Cerebellar nuclear complex (tissue), 1 donor: ENCODE measurements around the gene MEF2C.

Experiments
- DNase-seq, 2 experiments: peaks; one replicate each; lab custom pipeline; 2025; lab: John Stamatoyannopoulos, UW

MEF2C gene

DNA sequence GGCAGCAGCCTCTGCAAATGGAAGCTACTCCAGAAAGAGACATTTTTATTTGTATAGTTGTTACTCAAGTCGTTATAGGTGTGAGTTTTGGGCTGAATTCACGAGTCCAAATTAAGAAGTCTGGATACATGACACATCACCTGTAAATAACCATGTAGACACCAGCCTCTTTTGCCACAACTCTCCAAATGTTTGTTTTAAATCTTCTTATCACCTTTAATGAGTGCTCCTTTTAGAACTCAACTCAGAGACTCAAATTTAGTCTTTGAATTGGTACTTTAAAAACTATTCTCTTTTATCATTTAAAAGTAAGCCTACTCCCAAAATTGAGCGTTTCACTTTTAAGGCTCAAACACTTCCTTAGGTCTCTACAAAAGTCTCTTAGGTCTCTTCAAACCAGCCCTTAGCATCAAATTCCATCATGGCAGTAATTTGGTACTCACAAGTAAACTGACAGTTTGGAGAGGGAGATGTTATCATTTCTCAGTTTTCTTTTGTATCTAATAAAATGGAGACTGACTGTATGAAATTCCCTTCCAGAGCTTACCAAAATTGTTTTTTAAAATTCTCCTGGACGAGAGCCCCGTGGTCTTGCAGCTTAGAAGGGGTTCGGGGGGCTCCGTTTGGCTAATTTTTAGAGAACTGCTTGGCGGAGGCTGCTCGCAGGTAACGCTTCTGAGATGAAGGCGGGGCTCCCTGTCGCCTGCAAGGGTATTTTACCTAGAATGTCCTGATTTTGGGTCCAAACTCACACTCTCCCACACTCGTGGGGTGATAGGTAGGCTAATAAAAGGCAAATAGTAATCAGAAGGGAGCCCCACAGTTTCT lies 194.6 kb downstream of the MEF2C start:
- DNase-seq: no peak

GRCh38 chr5:88687373-88687911 lies 195.5 kb downstream of the MEF2C start:
- DNase-seq: peak in 1 of 2 experiments; percentile 37

GRCh38 chr5:88686726-88687125 lies 196.3 kb downstream of the MEF2C start:
- DNase-seq: no peak

GRCh38 chr5:88685591-88686541 lies 197.1 kb downstream of the MEF2C start:
- DNase-seq: no peak

GRCh38 chr5:88683506-88684135 lies 199.4 kb downstream of the MEF2C start:
- DNase-seq: peak; percentile 89 to 95

- no peak for DNase-seq
Measured at GRCh38 chr5:88682881-88683361, 200.1 kb downstream of the MEF2C start.

GRCh38 chr5:88682131-88682530 lies 200.9 kb downstream of the MEF2C start:
- no peak for DNase-seq

GRCh38 chr5:88681211-88681803 lies 201.7 kb downstream of the MEF2C start:
- DNase-seq: no peak

- DNase-seq: no peak
Measured at GRCh38 chr5:88680253-88681132, 202.5 kb downstream of the MEF2C start.

DNA sequence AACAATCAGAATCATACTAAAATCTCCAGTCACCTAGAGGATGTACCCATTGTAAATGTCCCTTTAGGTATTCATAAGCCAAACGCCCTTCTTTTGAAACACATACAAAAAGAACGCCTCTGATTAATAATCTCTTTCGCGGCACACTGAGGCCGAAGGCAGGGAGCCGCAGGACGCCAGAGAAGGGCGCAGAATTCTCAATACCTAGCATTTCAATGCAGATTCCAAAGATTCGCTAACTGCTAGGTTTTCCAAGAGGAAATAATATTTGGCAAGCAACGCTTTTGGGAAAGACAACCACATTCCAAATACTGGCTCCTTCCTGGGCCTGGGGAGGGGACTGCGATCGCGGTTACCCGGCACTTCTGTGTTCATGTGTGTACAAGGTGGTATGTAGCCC lies 203.3 kb downstream of the MEF2C start:
- DNase-seq: no peak

DNA sequence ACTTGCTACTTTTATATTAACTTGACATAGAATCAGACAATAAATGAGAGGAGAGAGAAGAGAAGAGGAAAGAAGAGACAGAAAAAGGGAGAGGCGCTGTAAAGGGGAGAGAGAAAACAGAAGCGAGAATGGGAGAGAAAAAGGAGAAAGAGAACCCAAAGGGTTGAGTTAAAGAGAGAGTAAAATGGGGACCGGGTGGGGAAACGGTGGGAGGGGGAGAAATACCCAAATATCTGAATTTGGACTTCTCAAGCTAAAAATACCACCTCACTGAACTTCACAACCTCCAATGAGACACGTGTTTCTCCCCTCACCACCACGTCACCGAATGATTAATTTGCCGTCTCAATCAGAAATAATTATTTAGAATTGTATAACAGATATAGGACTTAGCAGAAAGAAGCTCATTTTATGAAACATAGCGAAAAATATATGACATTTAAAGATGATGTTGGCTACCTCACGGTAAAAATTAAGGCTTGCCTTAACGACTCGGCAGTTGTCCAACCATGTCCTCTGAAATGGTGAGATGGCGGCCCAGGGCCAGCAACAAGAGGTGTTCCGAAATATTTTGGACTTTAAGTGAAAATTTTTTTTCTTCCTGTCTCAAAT lies 204.1 kb downstream of the MEF2C start:
- DNase-seq: no peak

- DNase-seq: no peak
Measured at GRCh38 chr5:88677943-88678769, 204.8 kb downstream of the MEF2C start.

DNA sequence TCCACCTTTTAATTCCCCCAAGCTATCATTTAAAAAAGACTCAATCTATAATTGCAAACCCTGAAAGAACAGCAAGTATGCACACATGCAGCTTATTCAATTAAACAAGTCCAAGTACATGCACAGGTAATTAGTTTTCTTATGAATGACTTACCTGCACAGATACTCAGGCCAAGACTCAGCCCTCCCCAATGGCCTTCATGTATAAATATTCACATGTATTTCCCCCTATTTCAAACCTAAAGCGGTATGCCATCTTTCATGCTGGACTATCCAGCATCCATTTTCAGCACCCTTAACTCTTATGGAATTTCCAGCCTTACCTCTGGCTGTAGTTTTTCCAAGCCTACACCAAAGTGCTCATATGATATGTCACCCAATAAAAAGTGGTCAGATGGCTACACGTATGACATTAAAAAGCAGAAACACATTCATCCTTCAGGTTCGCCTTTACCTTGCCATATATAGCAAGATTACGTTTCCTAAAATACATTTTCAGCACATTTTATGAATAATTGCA lies 205.5 kb downstream of the MEF2C start:
- no peak for DNase-seq

DNA sequence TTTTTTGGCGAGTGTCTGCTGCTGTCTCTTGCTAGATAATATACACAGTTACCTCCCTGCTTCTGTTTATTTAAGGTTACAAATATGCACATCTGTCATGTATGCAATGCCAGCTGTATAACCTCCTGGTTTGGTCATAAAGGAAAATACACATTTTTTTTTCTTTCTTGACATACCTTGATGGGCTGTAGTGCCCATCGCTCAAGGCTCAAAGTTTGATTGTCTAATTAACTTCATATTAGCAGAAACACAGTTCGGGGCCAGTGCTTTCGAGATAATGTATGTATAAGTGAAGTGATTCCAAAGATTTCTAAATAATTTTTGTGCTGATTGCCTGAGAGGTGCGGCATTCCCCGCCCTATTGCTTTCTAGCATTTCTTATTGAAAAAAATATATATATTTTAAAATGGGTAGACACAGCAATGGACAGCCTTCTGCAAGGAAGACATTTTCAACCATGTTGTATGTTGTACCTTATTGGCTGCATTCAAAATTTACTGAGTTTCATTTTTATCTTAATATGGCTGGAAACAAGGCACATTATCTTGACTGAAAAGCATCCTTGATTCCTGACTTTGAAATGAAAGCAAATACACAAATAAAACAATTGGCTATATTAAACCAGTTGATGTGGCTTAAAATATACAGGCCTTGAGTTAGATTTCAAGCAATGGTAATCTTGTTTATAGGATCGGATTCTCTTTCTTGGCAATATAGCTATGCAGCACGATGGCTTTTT lies 206.2 kb downstream of the MEF2C start:
- no peak for DNase-seq

DNA sequence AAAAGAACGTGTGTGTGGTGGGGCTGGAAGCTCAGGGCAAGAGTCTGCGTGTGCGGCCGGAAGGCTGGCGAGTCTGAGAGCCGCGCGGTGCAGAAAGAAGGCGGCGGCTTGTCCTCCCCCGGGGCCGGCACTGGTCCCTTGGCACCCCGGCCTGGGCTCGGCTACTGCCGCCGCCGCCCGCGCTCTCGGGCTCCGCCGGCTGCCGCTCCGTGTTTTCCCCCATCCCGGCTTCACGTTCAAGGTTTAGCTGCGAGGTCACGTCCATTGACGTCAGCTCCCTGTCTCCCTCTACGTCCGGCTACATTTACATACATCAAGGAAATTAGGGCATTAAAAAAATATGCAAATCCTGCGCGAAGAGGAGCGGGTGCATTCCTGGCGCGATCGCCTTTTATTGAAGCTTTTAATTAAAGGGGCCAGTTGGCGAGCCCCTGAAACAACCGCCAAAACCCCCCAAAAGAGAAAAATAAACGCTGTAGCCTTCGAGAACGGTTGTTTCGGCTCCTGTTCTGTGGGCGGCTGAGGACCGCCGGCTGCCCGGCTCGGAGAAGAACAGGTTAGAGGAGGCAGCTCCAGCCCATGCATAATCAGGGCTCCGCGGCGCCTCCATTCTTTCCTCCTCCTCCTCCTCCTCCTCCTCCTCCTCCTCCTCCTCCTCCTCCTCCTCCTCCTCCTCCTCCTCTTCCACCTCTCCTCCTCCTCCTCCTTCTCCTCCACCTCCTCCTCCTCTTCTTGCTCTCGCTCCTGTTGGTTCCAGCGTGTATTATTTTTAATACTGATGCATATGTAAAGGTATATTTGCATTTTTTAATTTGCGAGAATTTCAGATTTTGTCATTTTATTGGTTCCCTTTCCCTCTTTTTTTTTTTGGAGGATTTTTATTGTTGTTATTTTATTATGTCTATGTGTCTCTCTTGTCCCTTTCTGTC lies 207.0 kb downstream of the MEF2C start:
- DNase-seq: peak; percentile 55 to 75

DNA sequence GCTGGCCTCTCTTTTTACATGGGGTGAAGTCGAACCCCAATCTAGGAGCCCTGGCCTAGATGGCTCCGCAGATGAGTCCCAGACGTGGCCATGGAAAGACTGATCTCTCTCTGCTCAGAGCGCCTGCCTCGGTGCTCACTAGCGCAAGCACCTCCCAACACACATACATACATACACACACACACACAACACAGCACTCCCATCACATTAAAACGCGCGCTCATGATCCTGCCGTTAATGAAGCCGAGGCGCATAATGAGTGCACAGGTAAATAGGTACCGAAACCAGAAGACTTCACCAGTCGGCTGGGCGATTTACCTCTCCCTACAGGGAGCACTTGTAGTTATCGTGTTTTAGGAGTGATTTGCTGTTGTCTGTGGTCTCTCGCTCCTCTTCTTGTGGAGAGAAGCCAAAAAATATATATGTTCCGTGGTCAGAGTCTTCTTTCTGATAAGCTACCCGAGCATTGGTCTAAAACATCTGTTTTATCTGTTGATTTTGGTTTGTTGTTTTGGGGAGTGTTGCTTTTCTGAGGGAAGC lies 207.7 kb downstream of the MEF2C start:
- no peak for DNase-seq
